ENCODE measurements around the gene CNPPD1.

- TF ChIP-seq CTCF (IDR thresholded peaks at IDR 0.05) (no peak), POLR2A (IDR thresholded peaks at IDR 0.05) (no peak)
These were observed 34.4 kb downstream of the CNPPD1 start for GRCh38 chr2:219142329-219142728.
